T follicular helper cell (primary cell): Measurements from ENCODE around the gene MYD88.

ENCODE experiments used
- DNase-seq: peaks from one replicate; pipeline ENCODE4 v3.0.0-alpha.2; 2020; ENCODE audit warnings: low read depth

MYD88 gene

DNA sequence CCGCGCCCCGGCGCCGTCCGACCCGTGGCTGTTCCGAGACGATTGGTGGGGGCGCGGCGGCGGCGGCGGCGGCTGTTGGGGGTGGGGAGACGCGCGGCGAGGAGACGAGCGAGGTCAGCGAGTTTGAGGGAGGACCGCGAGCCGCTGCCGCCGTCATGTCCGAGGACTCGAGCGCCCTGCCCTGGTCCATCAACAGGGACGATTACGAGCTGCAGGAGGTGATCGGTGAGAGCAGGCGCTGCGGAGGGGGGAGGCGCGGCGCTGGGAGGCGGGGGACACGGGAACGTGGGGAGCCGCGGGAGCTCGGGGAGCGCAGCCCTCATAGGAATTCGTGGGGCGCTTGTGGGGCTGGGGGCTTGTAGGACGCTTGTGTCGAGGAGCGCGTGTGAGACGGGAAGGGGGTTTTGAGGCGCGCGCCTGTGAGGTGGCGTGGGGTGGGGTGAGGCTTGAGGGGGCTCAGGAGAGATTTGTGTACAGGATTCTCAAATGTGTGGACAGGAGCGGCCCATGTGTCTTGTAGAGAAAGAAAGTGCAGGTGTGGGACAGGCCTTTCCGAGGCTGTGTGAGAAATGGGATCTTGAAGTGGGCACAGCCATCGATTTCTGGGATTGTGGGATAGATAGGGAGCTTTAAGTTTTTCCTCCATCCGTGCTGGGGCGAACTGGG, 27.4 kb downstream of the MYD88 start:
- DNase-seq: peak; percentile 19

- no peak for DNase-seq
These were observed 29.1 kb downstream of the MYD88 start for GRCh38 chr3:38167591-38167990.

GRCh38 chr3:38168151-38169026, 29.9 kb downstream of the MYD88 start:
- DNase-seq: no peak

DNA sequence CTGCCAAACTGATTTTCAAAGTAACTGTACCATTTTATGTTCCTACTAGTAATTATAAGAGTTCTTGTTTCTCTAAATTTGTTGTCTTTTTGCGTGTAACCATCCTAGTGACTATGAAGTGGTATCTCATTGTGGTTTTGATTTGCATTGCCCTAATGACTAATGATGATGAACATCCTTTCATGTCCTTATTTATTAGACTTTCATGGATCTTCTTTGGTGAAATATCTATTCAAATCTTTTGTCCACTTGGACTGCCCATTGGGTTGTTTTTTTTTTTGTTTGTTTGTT, 30.5 kb downstream of the MYD88 start:
- no peak for DNase-seq

GRCh38 chr3:38170722-38171121, 32.3 kb downstream of the MYD88 start:
- DNase-seq: no peak

- no peak for DNase-seq
These were observed 33.2 kb downstream of the MYD88 start for GRCh38 chr3:38171622-38172021.

GRCh38 chr3:38173834-38174418, 35.5 kb downstream of the MYD88 start:
- no peak for DNase-seq

DNA sequence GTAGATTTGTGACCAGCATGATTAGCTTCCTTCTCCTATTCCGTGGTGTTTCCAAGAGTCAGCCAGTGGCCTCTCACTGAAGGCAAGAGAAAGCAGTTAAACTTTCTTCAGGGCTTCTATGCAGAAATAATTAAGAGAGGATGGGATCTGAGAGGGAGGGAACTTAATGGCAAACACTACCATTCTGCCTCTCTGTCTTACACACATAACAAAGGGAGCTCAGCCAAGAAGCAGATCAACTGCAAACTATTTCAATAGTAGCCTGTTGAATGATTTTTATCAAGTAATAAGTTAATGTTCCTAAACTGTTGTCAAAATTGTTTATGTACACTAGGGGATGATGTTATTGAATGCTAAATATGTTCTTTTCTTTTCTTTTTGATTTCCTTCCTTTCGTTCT, 38.7 kb downstream of the MYD88 start:
- DNase-seq: no peak

GRCh38 chr3:38186781-38187180, 48.3 kb downstream of the MYD88 start:
- DNase-seq: no peak

DNA sequence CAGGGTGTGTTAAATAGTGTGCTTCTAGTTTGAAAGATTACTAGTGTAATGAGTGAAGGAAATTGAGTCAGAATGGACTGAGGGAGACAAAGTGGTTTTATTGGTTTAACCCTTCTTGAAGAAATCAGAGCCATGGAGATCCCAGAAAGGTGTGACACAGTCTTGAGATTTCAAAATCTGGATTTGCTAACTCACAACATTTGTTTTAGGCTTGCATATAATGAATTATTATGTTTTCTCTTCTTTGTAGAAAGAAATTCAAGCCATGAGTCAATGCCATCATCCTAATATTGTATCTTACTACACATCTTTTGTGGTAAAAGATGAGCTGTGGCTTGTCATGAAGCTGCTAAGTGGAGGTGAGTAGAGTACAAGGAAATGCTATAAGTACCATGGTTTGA, 52.0 kb downstream of the MYD88 start:
- no peak for DNase-seq
